ENCODE results near the gene CTSK. TPM values are rescaled to one million over a fixed set of nuclear protein-coding genes. Genes with fewer than 3 reads are reported as not detected.

Gene CTSK
- 176 and 280 TPM in 2 replicates for total RNA-seq

GRCh38 chr1:150808121-150808520 is at the start of gene CTSK:
Gene CTSK, minus strand, starts transcription at chr1:150808260. Its CDS starts 1,455 bp downstream, at chr1:150806805.

GRCh38 chr1:150765296-150765976 is 42.6 kb downstream of the CTSK start, which contains the start of gene CTSS:
Gene CTSS, minus strand, starts transcription at chr1:150765778. Its CDS starts 1,015 bp downstream, at chr1:150764763.

Other genes with a start within 250 kb of the CTSK start
- gene MCL1, start 228.7 kb downstream of the CTSK start, total RNA-seq, result 137 and 189 TPM in 2 replicates
- gene ENSA, start 178.6 kb downstream of the CTSK start, total RNA-seq, result 34.5 and 58.9 TPM in 2 replicates
- 6.5 and 11.7 TPM in 2 replicates for gene GOLPH3L, start 111.1 kb downstream of the CTSK start, total RNA-seq
- 0.16 TPM in 1 of 2 replicates, not detected in the other for gene HORMAD1, start 87.4 kb downstream of the CTSK start, total RNA-seq
- 4.0 and 9.0 TPM in 2 replicates for gene CTSS, start 42.5 kb downstream of the CTSK start, total RNA-seq
- gene ARNT, start 68.3 kb upstream of the CTSK start, total RNA-seq, result 32.4 and 33.3 TPM in 2 replicates
- gene CTXND2, start 78.9 kb upstream of the CTSK start, total RNA-seq, result 0.16 TPM in 1 of 2 replicates, not detected in the other
- 25.7 and 33.0 TPM in 2 replicates for gene SETDB1, start 118.1 kb upstream of the CTSK start, total RNA-seq
- gene CERS2, start 166.6 kb upstream of the CTSK start, total RNA-seq, result 86.2 and 93.6 TPM in 2 replicates
- gene ANXA9, start 174.0 kb upstream of the CTSK start, total RNA-seq, result 0.63 TPM in 1 of 2 replicates, not detected in the other
- gene MINDY1, start 198.6 kb upstream of the CTSK start, total RNA-seq, result 11.3 and 21.5 TPM in 2 replicates
- gene PRUNE1, start 200.2 kb upstream of the CTSK start, total RNA-seq, result 3.2 and 5.5 TPM in 2 replicates
- 0.16 and 0.26 TPM in 2 replicates for gene BNIPL, start 228.3 kb upstream of the CTSK start, total RNA-seq
- 1.0 and 1.4 TPM in 2 replicates for gene C1orf56, start 239.5 kb upstream of the CTSK start, total RNA-seq